Loucy (cell line): ENCODE measurements around the gene SERP2.

Source experiments
- H2AFZ ChIP-seq: fragments of 200-600 bp; sonication (generic); 2 replicates; pipeline ENCODE4 v1.6.0; 2016; ENCODE audit warnings: antibody characterized with exemption, mild to moderate bottlenecking, low read length, moderate library complexity
- H3F3A ChIP-seq: fragments of 200-600 bp; 2 replicates; pipeline ENCODE4 v1.6.0; 2016; ENCODE audit warnings: antibody characterized with exemption, low read depth, mild to moderate bottlenecking
- H3K27me3 ChIP-seq: fragments of 200-600 bp; sonication (generic); 2 replicates; pipeline ENCODE4 v1.6.1; 2014; ENCODE audit warnings: low read length, mild to moderate bottlenecking; ENCODE audit not compliant: insufficient read depth, poor library complexity, severe bottlenecking
- H3K36me3 ChIP-seq: fragments of 200-600 bp; sonication (generic); 2 replicates; pipeline ENCODE4 v1.6.1; 2016; ENCODE audit warnings: low read length; ENCODE audit not compliant: insufficient read depth
- H3K4me1 ChIP-seq: fragments of 200-600 bp; sonication (generic); 2 replicates; pipeline ENCODE4 v1.5.1; 2014; ENCODE audit warnings: low read length, mild to moderate bottlenecking; ENCODE audit not compliant: insufficient read depth, poor library complexity, severe bottlenecking
- H3K4me2 ChIP-seq: fragments of 200-600 bp; sonication (generic); 2 replicates; pipeline ENCODE4 v1.6.0; 2014; ENCODE audit warnings: antibody characterized with exemption, low read length, low read depth, mild to moderate bottlenecking; ENCODE audit not compliant: poor library complexity, severe bottlenecking
- H3K4me3 ChIP-seq: fragments of 200-600 bp; sonication (generic); 2 replicates; pipeline ENCODE4 v1.5.1; 2014; ENCODE audit warnings: low read length, mild to moderate bottlenecking, mixed read lengths; ENCODE audit not compliant: poor library complexity, severe bottlenecking
- H3K79me2 ChIP-seq: fragments of 200-600 bp; sonication (generic); 2 replicates; pipeline ENCODE4 v1.6.1; 2014; ENCODE audit warnings: low read length; ENCODE audit not compliant: insufficient read depth
- H3K9ac ChIP-seq: fragments of 200-600 bp; sonication (generic); 2 replicates; pipeline ENCODE4 v1.6.0; 2014; ENCODE audit warnings: mild to moderate bottlenecking, low read depth, low read length, moderate library complexity; ENCODE audit not compliant: poor library complexity, severe bottlenecking
- H3K9me2 ChIP-seq: fragments of 200-600 bp; sonication (generic); replicated peaks from 2 replicates; pipeline ENCODE4 v1.6.1; 2016; ENCODE audit warnings: low read depth, low read length, mixed read lengths
- H3K9me3 ChIP-seq: fragments of 200-600 bp; sonication (generic); 2 replicates; pipeline ENCODE4 v1.6.1; 2014; ENCODE audit warnings: mild to moderate bottlenecking, antibody characterized with exemption, low read length, low read depth; ENCODE audit not compliant: insufficient read depth
- H4K20me1 ChIP-seq: fragments of 200-600 bp; sonication (generic); 2 replicates; pipeline ENCODE4 v1.6.0; 2014; ENCODE audit warnings: antibody characterized with exemption, low read length, mild to moderate bottlenecking; ENCODE audit not compliant: insufficient read depth, poor library complexity, severe bottlenecking
- EZH2phosphoT487 ChIP-seq: fragments of 200-600 bp; IDR thresholded peaks from 2 replicates; pipeline ENCODE4 v1.6.1; 2018; ENCODE audit warnings: antibody characterized with exemption, mild to moderate bottlenecking, moderate library complexity, borderline replicate concordance
- TF ChIP-seq, protein P1 (sequence below): fragments of 200-600 bp; sonication (generic); conservative IDR thresholded peaks from 2 replicates; pipeline ENCODE4 v1.5.1; 2014; ENCODE audit warnings: mild to moderate bottlenecking, antibody characterized with exemption, low read length

The SERP2 gene

DNA sequence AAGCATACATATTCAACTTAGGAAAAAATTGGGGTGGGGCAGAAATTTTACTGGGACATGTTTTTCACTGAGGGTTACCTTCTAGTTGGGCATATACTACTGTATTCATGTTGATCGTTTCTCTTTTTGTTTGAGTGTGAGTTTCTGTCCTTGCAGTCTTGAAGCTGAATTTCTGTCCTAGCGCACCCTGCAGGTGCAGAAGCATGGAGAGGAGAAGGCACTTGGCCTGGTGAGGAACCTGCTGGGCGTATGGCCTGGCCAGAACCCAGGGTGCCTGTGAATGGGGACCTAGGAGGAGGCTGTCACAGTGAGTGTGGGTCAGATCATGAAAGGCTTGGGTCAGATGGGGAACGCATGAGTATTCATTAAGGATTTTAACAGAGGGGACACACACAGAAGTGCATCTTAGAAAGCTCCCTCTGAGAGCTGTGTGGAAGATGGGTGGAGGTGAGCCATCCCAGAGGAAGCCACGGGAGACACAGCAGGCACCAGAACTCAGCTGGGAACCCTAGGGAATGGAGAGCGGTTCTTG lies 36.8 kb downstream of the SERP2 start:
- H3K9me2 ChIP-seq: no peaks in the 10 kb centered on the region
- peaks cover 15% of the 10 kb centered on the region for H3K4me1 ChIP-seq
- H3K9ac ChIP-seq: no peak overlapping the region
- H3F3A ChIP-seq: no peaks in the 10 kb centered on the region; the same call in 1 of the 2 replicates
- TF ChIP-seq, protein P1, sequence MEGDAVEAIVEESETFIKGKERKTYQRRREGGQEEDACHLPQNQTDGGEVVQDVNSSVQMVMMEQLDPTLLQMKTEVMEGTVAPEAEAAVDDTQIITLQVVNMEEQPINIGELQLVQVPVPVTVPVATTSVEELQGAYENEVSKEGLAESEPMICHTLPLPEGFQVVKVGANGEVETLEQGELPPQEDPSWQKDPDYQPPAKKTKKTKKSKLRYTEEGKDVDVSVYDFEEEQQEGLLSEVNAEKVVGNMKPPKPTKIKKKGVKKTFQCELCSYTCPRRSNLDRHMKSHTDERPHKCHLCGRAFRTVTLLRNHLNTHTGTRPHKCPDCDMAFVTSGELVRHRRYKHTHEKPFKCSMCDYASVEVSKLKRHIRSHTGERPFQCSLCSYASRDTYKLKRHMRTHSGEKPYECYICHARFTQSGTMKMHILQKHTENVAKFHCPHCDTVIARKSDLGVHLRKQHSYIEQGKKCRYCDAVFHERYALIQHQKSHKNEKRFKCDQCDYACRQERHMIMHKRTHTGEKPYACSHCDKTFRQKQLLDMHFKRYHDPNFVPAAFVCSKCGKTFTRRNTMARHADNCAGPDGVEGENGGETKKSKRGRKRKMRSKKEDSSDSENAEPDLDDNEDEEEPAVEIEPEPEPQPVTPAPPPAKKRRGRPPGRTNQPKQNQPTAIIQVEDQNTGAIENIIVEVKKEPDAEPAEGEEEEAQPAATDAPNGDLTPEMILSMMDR: peak; percentile 43
- TF ChIP-seq EZH2phosphoT487: no peak
- H3K9me3 ChIP-seq: no peaks in the 10 kb centered on the region
- H3K4me3 ChIP-seq: no peak overlapping the region
- no peaks in the 10 kb centered on the region for H3K36me3 ChIP-seq
- H3K79me2 ChIP-seq: no peaks in the 10 kb centered on the region
- H2AFZ ChIP-seq: 0 out of 2 replicates have a peak overlapping the region, but pooled peaks have one; percentile 68
- no peak overlapping the region for H3K4me2 ChIP-seq
- no peaks in the 10 kb centered on the region for H3K27me3 ChIP-seq
- H4K20me1 ChIP-seq: no peaks in the 10 kb centered on the region

GRCh38 chr13:44411841-44412240 lies 38.2 kb downstream of the SERP2 start:
- H3K4me3 ChIP-seq: no peak overlapping the region
- TF ChIP-seq EZH2phosphoT487: no peak
- TF ChIP-seq, protein P1: no peak
- peak overlapping the region; percentile 61 for H2AFZ ChIP-seq
- no peaks in the 10 kb centered on the region for H3K36me3 ChIP-seq
- H3K79me2 ChIP-seq: no peaks in the 10 kb centered on the region
- H4K20me1 ChIP-seq: no peaks in the 10 kb centered on the region
- no peaks in the 10 kb centered on the region for H3K9me3 ChIP-seq
- no peaks in the 10 kb centered on the region for H3K9me2 ChIP-seq
- no peaks in the 10 kb centered on the region; the same call in 1 of the 2 replicates for H3F3A ChIP-seq
- peak overlapping the region; percentile 28 for H3K9ac ChIP-seq
- peak overlapping the region; percentile 27 for H3K4me2 ChIP-seq
- no peaks in the 10 kb centered on the region for H3K27me3 ChIP-seq
- H3K4me1 ChIP-seq: peaks cover 23% of the 10 kb centered on the region

GRCh38 chr13:44412346-44412935 lies 38.8 kb downstream of the SERP2 start:
- TF ChIP-seq EZH2phosphoT487: no peak
- TF ChIP-seq, protein P1: no peak
- H3K4me2 ChIP-seq: peak overlapping the region; percentile 27
- H3K9ac ChIP-seq: peak overlapping the region; percentile 28
- H3K4me3 ChIP-seq: no peak overlapping the region
- H3F3A ChIP-seq: no peaks in the 10 kb centered on the region; the same call in 1 of the 2 replicates
- no peaks in the 10 kb centered on the region for H3K79me2 ChIP-seq
- peak overlapping the region; percentile 61 for H2AFZ ChIP-seq
- no peaks in the 10 kb centered on the region for H3K27me3 ChIP-seq
- H3K9me2 ChIP-seq: no peaks in the 10 kb centered on the region
- no peaks in the 10 kb centered on the region for H4K20me1 ChIP-seq
- no peaks in the 10 kb centered on the region for H3K9me3 ChIP-seq
- H3K4me1 ChIP-seq: peaks cover 23% of the 10 kb centered on the region
- H3K36me3 ChIP-seq: no peaks in the 10 kb centered on the region
